GM08714 (cell line): ENCODE measurements around the gene PKHD1.

Source experiments
- H3K4me3 ChIP-seq: fragments of 200-500 bp; sonication (Bioruptor generic); 2 replicates; pipeline ENCODE4 v1.5.1; 2014; ENCODE audit warnings: mild to moderate bottlenecking, low read length, inconsistent platforms
- ZNF274 ChIP-seq: IDR thresholded peaks from 2 replicates; pipeline ENCODE4 v1.6.1; 2012; ENCODE audit warnings: mild to moderate bottlenecking, low read depth, low read length

The PKHD1 gene

DNA sequence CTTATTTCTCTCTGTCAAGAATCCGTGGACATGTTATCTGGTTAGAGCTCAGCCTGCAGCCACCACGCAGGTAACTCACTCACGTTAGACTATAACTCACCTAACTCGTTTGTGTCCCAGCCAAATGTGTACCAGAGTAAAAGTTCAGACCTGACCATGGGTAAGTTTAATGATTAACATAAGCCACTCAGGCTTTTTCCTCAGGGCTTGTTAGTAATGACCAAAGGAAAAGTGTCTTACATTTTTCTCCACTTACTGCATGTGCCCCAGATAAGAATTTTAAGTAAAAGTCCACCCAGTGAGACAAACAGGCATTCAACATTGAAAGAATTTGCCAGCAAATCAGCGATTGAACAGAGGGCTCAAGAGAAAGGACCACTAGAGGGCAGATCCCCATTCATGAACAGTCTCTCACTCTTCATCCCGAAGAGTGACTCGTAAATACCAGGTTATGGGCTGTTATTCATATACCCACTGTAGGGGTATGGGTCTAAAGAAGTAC is at the start of gene PKHD1:
Gene PKHD1 (minus strand): TSS at position 116 of the 502 bp plus-strand sequence. CDS start 2,680 bp downstream, outside the sequence.
- no peak within 1 kb of the TSS for H3K4me3 ChIP-seq
- no peak for TF ChIP-seq ZNF274

DNA sequence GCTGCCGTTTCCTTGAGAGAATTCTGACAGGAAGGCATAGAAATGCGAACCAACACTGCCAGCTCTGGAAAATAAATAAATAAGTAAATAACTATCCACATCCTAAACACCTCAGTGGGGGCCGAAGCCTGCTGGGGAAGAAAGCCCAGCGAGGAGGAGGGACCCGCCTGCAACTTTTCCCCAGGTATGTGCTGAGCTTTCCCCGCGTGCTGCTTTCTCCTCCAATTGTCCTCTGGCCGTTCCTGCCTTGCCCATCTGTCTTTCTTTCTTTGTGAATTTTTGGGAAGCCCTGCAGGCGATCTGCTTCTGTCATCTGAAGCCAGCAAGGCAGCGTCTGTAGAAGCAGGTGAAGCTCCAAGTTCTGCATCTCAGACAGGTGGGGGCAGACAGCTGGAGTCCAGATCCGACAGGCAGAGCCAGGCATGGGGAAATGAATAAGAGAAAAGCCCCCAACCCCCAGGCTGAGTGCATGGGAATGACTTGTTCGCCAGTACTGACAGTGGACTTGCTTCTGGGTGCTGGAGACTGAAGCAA is 49.6 kb upstream of the PKHD1 start:
- no peak overlapping the region for H3K4me3 ChIP-seq

GRCh38 chr6:52136055-52136454 is 48.6 kb upstream of the PKHD1 start:
- no peak for TF ChIP-seq ZNF274
- no peak overlapping the region for H3K4me3 ChIP-seq

More for the DNA sequence above, 49.6 kb upstream of the PKHD1 start:
- no peak for TF ChIP-seq ZNF274

- TF ChIP-seq ZNF274 = no peak
- H3K4me3 ChIP-seq = no peak overlapping the region
These were observed 47.8 kb upstream of the PKHD1 start for GRCh38 chr6:52135217-52135616.

- TF ChIP-seq ZNF274 = no peak
- no peak overlapping the region for H3K4me3 ChIP-seq
These were observed 46.6 kb upstream of the PKHD1 start for GRCh38 chr6:52134011-52134410.

- H3K4me3 ChIP-seq = no peak overlapping the region
- TF ChIP-seq ZNF274 = no peak
These were observed 45.9 kb upstream of the PKHD1 start for GRCh38 chr6:52133324-52133723.

- no peak overlapping the region for H3K4me3 ChIP-seq
- TF ChIP-seq ZNF274 = no peak
These were observed 44.9 kb upstream of the PKHD1 start for GRCh38 chr6:52132292-52132691.

- H3K4me3 ChIP-seq = no peak overlapping the region
- TF ChIP-seq ZNF274 = no peak
These were observed 43.0 kb upstream of the PKHD1 start for GRCh38 chr6:52130440-52130839.

DNA sequence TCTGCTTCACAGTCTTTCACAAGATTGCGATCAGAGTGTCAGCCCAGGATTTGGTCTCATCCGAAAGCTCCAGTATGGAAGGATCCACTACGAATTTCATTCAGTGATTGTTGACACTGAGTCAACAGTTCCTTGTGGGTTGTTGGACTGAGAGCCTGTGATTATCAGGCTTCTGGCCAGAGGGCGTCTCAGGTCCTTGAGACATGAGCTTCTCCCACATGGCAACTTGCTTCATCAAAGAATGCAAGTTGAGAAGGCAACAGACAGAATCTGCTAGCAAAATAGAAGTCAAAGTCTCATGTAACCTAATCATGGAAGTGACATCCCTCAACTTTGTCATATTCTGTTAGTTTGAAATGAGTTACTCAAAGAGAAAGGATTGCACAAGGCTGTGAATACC is 40.5 kb upstream of the PKHD1 start:
- TF ChIP-seq ZNF274 = no peak
- H3K4me3 ChIP-seq = no peak overlapping the region

DNA sequence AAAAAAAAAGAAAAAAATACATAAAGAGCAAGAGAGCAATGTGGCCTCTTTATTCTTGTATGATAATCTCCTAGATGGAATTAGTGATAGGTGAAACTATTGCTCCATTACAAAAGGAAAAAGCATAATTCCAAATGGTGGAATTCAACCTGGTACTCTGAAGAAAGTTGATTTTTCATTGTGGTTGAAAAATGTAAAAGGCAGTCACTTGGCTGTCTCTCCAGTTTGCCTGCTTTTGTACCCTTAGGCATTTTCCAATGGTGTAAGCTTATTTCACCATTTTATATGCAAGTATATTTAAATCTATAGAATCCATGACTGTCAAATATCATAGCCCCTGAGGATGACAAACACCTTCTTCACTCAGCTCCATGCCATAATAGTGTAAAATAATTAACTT is 38.8 kb upstream of the PKHD1 start:
- TF ChIP-seq ZNF274 = no peak

GRCh38 chr6:52125572-52125971 is 38.2 kb upstream of the PKHD1 start:
- no peak overlapping the region for H3K4me3 ChIP-seq
- TF ChIP-seq ZNF274 = no peak

More for the DNA sequence above, 38.8 kb upstream of the PKHD1 start:
- no peak overlapping the region for H3K4me3 ChIP-seq

DNA sequence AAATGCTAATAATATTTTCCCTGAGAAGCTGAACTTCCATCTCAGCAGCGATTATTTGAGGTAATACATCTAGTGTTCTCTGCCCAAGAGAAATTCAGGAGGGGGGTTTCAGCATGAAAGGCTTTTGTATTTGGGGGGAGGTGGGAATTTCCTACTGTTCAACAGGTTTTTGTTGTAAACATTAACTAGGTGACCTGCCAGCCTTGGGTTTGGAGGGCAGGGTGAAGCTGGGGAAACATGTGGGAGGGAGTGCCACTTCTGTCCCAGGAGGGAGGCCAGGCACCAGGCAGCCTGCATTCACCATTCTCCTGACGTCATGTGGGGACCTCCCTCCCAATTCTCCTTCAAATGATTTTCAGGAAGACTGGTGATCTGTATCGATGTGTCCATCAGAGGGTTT is 37.7 kb upstream of the PKHD1 start:
- TF ChIP-seq ZNF274 = no peak
- no peak overlapping the region for H3K4me3 ChIP-seq

DNA sequence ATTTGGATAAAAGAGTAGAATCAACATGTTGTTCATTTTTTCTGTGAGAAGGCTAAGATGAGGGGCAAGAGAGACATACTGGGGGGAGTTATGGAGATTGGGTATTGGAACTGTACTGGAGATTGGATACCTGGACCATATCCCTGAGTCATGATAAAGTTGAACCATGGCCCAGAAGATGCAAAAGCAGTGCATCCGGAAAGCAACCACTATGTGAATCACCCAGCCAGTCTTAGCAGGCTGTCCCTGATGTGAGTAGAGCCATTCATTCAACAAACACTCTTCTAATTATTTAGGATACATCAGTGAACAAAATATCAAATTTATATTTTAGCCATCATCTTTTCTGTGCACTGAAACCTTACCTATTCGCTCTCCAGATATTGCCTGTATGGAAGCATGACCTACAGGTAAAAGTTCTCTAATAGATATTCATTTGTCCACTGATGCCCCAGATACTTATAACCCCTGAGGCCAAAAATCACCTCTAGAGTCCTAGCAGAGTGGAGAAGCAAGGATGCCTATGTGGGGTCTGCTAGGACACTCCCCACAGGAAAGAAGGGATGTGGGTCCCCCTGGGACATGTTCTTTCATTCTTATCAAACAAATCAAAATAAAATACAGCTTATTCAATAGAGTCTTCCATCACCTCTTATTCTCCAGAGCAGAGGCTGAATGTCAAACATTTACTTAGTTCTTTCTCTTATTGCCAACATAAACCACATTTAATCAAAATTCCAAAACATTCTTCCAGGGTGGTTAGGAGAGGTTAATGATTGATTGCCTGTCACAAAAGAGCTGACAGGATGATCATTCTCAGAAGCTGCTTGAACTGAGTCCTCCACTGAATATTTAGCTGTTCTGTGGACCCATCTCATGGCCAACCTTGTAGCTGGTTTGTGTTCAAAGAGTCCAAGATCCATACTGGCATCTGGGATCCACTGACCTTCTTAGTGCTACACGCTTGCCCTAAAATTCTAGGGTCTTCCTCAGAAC is 37.0 kb upstream of the PKHD1 start:
- no peak for TF ChIP-seq ZNF274
- no peak overlapping the region for H3K4me3 ChIP-seq

- TF ChIP-seq ZNF274 = no peak
- H3K4me3 ChIP-seq = no peak overlapping the region
These were observed 35.8 kb upstream of the PKHD1 start for GRCh38 chr6:52123251-52123650.

DNA sequence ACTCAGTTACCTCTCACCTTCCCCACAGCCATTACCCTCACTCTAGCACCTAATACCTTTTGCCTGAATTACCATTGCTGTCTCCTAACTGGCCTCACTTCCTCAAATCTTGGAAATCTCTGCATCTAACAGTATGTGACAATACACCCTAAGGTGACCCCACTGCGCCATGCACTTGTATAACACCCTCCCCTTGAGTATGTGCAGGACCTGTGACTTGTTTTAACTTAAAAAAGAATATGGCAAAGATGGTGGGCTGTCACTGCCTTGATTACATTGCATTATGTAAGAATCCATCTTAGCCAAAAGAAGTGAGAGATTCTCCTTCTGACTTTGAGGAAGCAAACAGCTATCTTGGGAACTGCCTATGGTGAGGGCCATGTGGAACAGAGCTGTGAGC is 29.9 kb upstream of the PKHD1 start:
- no peak for TF ChIP-seq ZNF274
- no peak overlapping the region for H3K4me3 ChIP-seq

GRCh38 chr6:52116605-52116948 is 29.2 kb upstream of the PKHD1 start:
- H3K4me3 ChIP-seq = no peak overlapping the region
- no peak for TF ChIP-seq ZNF274
